HepG2 (cell line): Measurements from ENCODE around the gene CARD9. TPM values are rescaled to one million over a fixed set of nuclear protein-coding genes. Genes with fewer than 3 reads are reported as not detected.
A peak's percentile ranks its signal among the peaks of the same experiment; 100 is the strongest.

Experiments
- GATAD2A ChIP-seq: IDR thresholded peaks from 2 replicates; pipeline ENCODE4 v1.6.1; 2016
- HDAC2 ChIP-seq: sonication (generic); formaldehyde crosslinking; IDR thresholded peaks from 2 replicates; pipeline ENCODE4 v1.4.0; 2020; ENCODE audit warnings: missing genetic modification reagents
- MAFK ChIP-seq, 2 experiments: IDR thresholded peaks in 1 of 2; conservative IDR thresholded peaks in 1 of 2; 2 replicates each; pipeline ENCODE4 v1.6.1; 2011; ENCODE audit warnings: improper control_type of control experiment in 2 of 2, low read length in 2 of 2
- MYC ChIP-seq: sonication (generic); formaldehyde crosslinking; IDR thresholded peaks from 2 replicates; pipeline ENCODE4 v1.9.0; 2021; ENCODE audit warnings: missing genetic modification reagents, borderline replicate concordance
- NR2F2 ChIP-seq: IDR thresholded peaks from 2 replicates; pipeline ENCODE4 v1.6.1; 2012; ENCODE audit warnings: low read depth, inconsistent platforms, borderline replicate concordance
- SATB2 ChIP-seq: sonication (generic); formaldehyde crosslinking; IDR thresholded peaks from 2 replicates; pipeline ENCODE4 v1.5.0; 2020; ENCODE audit warnings: missing genetic modification reagents
- SMAD1 ChIP-seq: sonication (generic); formaldehyde crosslinking; IDR thresholded peaks from 2 replicates; pipeline ENCODE4 v1.4.0; 2020; ENCODE audit warnings: missing genetic modification reagents, low read depth, mild to moderate bottlenecking, borderline replicate concordance
- ZNF121 ChIP-seq: sonication (generic); formaldehyde crosslinking; IDR thresholded peaks from 2 replicates; pipeline ENCODE4 v1.5.0; 2020; ENCODE audit warnings: mild to moderate bottlenecking, missing genetic modification reagents
- ZNF274 ChIP-seq: sonication (generic); formaldehyde crosslinking; IDR thresholded peaks from 2 replicates; pipeline ENCODE4 v1.5.1; 2020; ENCODE audit warnings: mild to moderate bottlenecking, missing genetic modification reagents
- ZNF337 ChIP-seq: sonication (generic); formaldehyde crosslinking; IDR thresholded peaks from 2 replicates; pipeline ENCODE4 v1.5.1; 2020; ENCODE audit warnings: missing genetic modification reagents, low read depth, mild to moderate bottlenecking, borderline replicate concordance
- ZSCAN31 ChIP-seq: sonication (generic); formaldehyde crosslinking; IDR thresholded peaks from 2 replicates; pipeline ENCODE4 v1.5.0; 2020; ENCODE audit warnings: low read depth, mild to moderate bottlenecking, missing genetic modification reagents
- polyA plus RNA-seq, 8 experiments: library from polyadenylated mRNA; depleted of rRNA in 3 of 8; stranded (reverse) in 7 of 8; unstranded in 1 of 8; fragments of >200 nt; fragmentation: Illumina TruSeq in 4 of 8; extraction: Trizol in 4 of 8; gene quantifications; 2 replicates each; pipeline versions ENCODE4 v1.2.1 to v1.2.3, GENCODE V29; 2011 to 2016; ENCODE audit warnings: low read depth in 4 of 8, missing spikeins in 1 of 8, mixed read lengths in 1 of 8; ENCODE audit not compliant: insufficient read depth in 1 of 8
- total RNA-seq, 5 experiments: library from RNA; depleted of rRNA; stranded (reverse); fragments of >200 nt; fragmentation: Illumina TruSeq; extraction: Trizol; gene quantifications; 2 replicates each; pipeline ENCODE4 v1.2.3, GENCODE V29; 2016; ENCODE audit warnings: low read depth in 1 of 5
- TF ChIP-seq, protein P1 (sequence below): sonication (generic); formaldehyde crosslinking; IDR thresholded peaks from 2 replicates; pipeline ENCODE4 v1.4.0; 2020; ENCODE audit warnings: missing genetic modification reagents
- TF ChIP-seq, protein P2 (sequence below): sonication (generic); formaldehyde crosslinking; conservative IDR thresholded peaks from 2 replicates; pipeline ENCODE4 v1.8.0; 2022; ENCODE audit warnings: low read depth, missing genetic modification reagents
- TF ChIP-seq, protein P3 (sequence below): sonication (generic); formaldehyde crosslinking; IDR thresholded peaks from 2 replicates; pipeline ENCODE4 v1.8.1; 2022; ENCODE audit warnings: low read depth, mild to moderate bottlenecking, missing genetic modification reagents
- TF ChIP-seq, protein P4 (sequence below): IDR thresholded peaks from 2 replicates; pipeline ENCODE4 v1.6.1; 2016; ENCODE audit warnings: mild to moderate bottlenecking

CARD9 gene
- total and polyA plus RNA-seq, 2 of the 13 experiments (the other 11 are each of a cell fraction or from before 2014, with no cell fraction given), result 3.3 to 7.4 TPM

DNA sequence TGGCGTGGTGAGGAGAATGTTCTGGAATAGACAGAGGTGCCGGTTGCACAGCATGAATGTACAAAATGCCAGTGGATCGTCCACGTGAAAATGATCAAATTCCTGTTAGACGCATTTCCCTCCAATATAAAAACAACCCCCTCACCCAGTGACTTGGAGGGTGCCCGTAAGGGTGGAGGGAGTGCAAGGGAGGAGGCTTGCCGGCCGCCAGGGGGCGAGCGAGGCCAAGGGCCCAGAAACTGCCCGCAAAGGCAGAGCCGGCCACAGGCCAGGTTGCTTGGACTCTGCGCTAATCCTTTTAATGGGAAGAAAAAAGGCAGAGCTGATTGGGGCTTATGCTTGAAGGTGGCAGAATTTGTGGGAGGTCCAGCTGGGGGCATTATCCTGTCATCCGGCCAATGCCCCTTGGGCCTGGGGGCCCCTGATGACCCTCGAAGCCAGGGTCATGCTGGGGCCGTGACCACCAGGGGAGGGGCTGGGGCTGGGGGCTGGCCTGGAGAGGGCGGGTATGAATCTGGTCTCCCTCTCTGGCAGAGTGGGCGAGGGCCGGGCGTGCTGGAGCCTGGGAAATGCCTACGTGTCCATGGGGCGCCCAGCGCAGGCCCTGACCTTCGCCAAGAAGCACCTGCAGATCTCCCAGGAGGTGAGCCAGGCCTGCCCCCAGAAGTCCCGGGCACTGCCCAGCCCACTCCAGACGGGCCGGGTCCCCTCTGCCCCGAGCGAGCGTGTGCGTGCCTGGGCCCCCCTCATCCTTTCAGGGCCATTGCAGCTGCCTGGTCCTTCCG lies 34.1 kb downstream of the CARD9 start (continued):
- TF ChIP-seq, protein P1, sequence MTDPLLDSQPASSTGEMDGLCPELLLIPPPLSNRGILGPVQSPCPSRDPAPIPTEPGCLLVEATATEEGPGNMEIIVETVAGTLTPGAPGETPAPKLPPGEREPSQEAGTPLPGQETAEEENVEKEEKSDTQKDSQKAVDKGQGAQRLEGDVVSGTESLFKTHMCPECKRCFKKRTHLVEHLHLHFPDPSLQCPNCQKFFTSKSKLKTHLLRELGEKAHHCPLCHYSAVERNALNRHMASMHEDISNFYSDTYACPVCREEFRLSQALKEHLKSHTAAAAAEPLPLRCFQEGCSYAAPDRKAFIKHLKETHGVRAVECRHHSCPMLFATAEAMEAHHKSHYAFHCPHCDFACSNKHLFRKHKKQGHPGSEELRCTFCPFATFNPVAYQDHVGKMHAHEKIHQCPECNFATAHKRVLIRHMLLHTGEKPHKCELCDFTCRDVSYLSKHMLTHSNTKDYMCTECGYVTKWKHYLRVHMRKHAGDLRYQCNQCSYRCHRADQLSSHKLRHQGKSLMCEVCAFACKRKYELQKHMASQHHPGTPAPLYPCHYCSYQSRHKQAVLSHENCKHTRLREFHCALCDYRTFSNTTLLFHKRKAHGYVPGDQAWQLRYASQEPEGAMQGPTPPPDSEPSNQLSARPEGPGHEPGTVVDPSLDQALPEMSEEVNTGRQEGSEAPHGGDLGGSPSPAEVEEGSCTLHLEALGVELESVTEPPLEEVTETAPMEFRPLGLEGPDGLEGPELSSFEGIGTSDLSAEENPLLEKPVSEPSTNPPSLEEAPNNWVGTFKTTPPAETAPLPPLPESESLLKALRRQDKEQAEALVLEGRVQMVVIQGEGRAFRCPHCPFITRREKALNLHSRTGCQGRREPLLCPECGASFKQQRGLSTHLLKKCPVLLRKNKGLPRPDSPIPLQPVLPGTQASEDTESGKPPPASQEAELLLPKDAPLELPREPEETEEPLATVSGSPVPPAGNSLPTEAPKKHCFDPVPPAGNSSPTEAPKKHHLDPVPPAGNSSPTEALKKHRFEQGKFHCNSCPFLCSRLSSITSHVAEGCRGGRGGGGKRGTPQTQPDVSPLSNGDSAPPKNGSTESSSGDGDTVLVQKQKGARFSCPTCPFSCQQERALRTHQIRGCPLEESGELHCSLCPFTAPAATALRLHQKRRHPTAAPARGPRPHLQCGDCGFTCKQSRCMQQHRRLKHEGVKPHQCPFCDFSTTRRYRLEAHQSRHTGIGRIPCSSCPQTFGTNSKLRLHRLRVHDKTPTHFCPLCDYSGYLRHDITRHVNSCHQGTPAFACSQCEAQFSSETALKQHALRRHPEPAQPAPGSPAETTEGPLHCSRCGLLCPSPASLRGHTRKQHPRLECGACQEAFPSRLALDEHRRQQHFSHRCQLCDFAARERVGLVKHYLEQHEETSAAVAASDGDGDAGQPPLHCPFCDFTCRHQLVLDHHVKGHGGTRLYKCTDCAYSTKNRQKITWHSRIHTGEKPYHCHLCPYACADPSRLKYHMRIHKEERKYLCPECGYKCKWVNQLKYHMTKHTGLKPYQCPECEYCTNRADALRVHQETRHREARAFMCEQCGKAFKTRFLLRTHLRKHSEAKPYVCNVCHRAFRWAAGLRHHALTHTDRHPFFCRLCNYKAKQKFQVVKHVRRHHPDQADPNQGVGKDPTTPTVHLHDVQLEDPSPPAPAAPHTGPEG (CRISPR knock-in tag), result no peak
- no peak for TF ChIP-seq SATB2
- TF ChIP-seq, protein P2, sequence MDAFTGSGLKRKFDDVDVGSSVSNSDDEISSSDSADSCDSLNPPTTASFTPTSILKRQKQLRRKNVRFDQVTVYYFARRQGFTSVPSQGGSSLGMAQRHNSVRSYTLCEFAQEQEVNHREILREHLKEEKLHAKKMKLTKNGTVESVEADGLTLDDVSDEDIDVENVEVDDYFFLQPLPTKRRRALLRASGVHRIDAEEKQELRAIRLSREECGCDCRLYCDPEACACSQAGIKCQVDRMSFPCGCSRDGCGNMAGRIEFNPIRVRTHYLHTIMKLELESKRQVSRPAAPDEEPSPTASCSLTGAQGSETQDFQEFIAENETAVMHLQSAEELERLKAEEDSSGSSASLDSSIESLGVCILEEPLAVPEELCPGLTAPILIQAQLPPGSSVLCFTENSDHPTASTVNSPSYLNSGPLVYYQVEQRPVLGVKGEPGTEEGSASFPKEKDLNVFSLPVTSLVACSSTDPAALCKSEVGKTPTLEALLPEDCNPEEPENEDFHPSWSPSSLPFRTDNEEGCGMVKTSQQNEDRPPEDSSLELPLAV (CRISPR knock-in tag), result no peak
- no peak for TF ChIP-seq ZNF337 (CRISPR knock-in tag)
- TF ChIP-seq HDAC2, result 0 out of 2 replicates have a peak, but pooled peaks have one; percentile 21
- TF ChIP-seq, protein P3, sequence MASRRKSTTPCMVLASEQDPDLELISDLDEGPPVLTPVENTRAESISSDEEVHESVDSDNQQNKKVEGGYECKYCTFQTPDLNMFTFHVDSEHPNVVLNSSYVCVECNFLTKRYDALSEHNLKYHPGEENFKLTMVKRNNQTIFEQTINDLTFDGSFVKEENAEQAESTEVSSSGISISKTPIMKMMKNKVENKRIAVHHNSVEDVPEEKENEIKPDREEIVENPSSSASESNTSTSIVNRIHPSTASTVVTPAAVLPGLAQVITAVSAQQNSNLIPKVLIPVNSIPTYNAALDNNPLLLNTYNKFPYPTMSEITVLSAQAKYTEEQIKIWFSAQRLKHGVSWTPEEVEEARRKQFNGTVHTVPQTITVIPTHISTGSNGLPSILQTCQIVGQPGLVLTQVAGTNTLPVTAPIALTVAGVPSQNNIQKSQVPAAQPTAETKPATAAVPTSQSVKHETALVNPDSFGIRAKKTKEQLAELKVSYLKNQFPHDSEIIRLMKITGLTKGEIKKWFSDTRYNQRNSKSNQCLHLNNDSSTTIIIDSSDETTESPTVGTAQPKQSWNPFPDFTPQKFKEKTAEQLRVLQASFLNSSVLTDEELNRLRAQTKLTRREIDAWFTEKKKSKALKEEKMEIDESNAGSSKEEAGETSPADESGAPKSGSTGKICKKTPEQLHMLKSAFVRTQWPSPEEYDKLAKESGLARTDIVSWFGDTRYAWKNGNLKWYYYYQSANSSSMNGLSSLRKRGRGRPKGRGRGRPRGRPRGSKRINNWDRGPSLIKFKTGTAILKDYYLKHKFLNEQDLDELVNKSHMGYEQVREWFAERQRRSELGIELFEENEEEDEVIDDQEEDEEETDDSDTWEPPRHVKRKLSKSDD (CRISPR knock-in tag), result no peak
- 0 out of 2 replicates have a peak, but pooled peaks have one; percentile 50 for TF ChIP-seq ZSCAN31
- TF ChIP-seq ZNF274, result no peak
- no peak for TF ChIP-seq MAFK (conservative IDR thresholded peaks at IDR 0.05 in 1 of 2, IDR thresholded peaks at IDR 0.05 in 1 of 2; ENCODE audit: low read length in 2 of 2)
- no peak for TF ChIP-seq NR2F2
- no peak for TF ChIP-seq ZNF121 (CRISPR knock-in tag)
- TF ChIP-seq, protein P4, sequence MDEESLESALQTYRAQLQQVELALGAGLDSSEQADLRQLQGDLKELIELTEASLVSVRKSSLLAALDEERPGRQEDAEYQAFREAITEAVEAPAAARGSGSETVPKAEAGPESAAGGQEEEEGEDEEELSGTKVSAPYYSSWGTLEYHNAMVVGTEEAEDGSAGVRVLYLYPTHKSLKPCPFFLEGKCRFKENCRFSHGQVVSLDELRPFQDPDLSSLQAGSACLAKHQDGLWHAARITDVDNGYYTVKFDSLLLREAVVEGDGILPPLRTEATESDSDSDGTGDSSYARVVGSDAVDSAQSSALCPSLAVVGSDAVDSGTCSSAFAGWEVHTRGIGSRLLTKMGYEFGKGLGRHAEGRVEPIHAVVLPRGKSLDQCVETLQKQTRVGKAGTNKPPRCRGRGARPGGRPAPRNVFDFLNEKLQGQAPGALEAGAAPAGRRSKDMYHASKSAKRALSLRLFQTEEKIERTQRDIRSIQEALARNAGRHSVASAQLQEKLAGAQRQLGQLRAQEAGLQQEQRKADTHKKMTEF (CRISPR knock-in tag), result peak; percentile 33; the same call in 1 of the 2 replicates
- 0 out of 2 replicates have a peak, but pooled peaks have one; percentile 41 for TF ChIP-seq GATAD2A (CRISPR knock-in tag)
- TF ChIP-seq SMAD1 (CRISPR knock-in tag), result no peak
- TF ChIP-seq MYC (CRISPR knock-in tag), result no peak
